Ishikawa (cell line): ENCODE measurements around the gene ANKMY1.

Experiments used
- CEBPB ChIP-seq: IDR thresholded peaks from 2 replicates; pipeline ENCODE4 v1.6.1; 2012
- EGR1 ChIP-seq: IDR thresholded peaks from 2 replicates; pipeline ENCODE4 v1.6.1; 2012
- EP300 ChIP-seq: IDR thresholded peaks from 2 replicates; pipeline ENCODE4 v1.6.1; 2012; ENCODE audit warnings: borderline replicate concordance
- NFIC ChIP-seq: IDR thresholded peaks from 2 replicates; pipeline ENCODE4 v1.6.1; 2012
- RAD21 ChIP-seq: IDR thresholded peaks from 2 replicates; pipeline ENCODE4 v1.6.1; 2012; ENCODE audit warnings: low read depth
- REST ChIP-seq: IDR thresholded peaks from 2 replicates; pipeline ENCODE4 v1.6.1; 2012; ENCODE audit warnings: low read depth, mild to moderate bottlenecking
- TAF1 ChIP-seq: IDR thresholded peaks from 2 replicates; pipeline ENCODE4 v1.6.1; 2012; ENCODE audit warnings: low read depth, mild to moderate bottlenecking
- USF1 ChIP-seq: IDR thresholded peaks from 2 replicates; pipeline ENCODE4 v1.6.1; 2012

- no peak for TF ChIP-seq EP300
- no peak for TF ChIP-seq CEBPB
- TF ChIP-seq RAD21, result peak; percentile 5; the same call in 1 of the 2 replicates
- TF ChIP-seq EGR1, result no peak
- TF ChIP-seq REST, result no peak
- TF ChIP-seq USF1, result no peak
- no peak for TF ChIP-seq NFIC
- TF ChIP-seq TAF1, result no peak
These were observed 121.7 kb downstream of the ANKMY1 start for GRCh38 chr2:240435948-240436682.
